Measurements from ENCODE around the gene SPINT3.
"Not testable (repeated sequence)": the region's sequence is repeated elsewhere in the genome, so short reads cannot be mapped to it uniquely, and the experiment has no call there.

Gene SPINT3

GRCh38 chr20:45479822-45480221 is 35.6 kb downstream of the SPINT3 start:
- H3K27ac Mint-ChIP-seq = no peak overlapping the region
- H3K9me3 Mint-ChIP-seq = no peaks in the 10 kb centered on the region
- no peak for ATAC-seq
- H3K4me1 Mint-ChIP-seq = no peaks in the 10 kb centered on the region
- H3K36me3 Mint-ChIP-seq = no peaks in the 10 kb centered on the region
- H3K4me3 Mint-ChIP-seq = no peak overlapping the region
- H3K27me3 Mint-ChIP-seq = peaks cover 60% of the 10 kb centered on the region

- ATAC-seq, H3K4me3 Mint-ChIP-seq, H3K27ac Mint-ChIP-seq, H3K4me1 Mint-ChIP-seq, H3K36me3 Mint-ChIP-seq, H3K9me3 Mint-ChIP-seq: not testable (repeated sequence)
- H3K27me3 Mint-ChIP-seq = peaks cover 44% of the 10 kb centered on the region
Measured at GRCh38 chr20:45477530-45478148, 37.8 kb downstream of the SPINT3 start.

- not testable (repeated sequence) for H3K4me3 Mint-ChIP-seq
Measured at GRCh38 chr20:45472286-45472685, 43.1 kb downstream of the SPINT3 start.

GRCh38 chr20:45470937-45471336 is 44.5 kb downstream of the SPINT3 start:
- peak overlapping the region; percentile 59 for H3K4me3 Mint-ChIP-seq
- H3K9me3 Mint-ChIP-seq = no peaks in the 10 kb centered on the region
- H3K27me3 Mint-ChIP-seq = peaks cover 42% of the 10 kb centered on the region
- H3K4me1 Mint-ChIP-seq = peaks cover 20% of the 10 kb centered on the region
- H3K27ac Mint-ChIP-seq = no peak overlapping the region
- peak; percentile 14 for ATAC-seq
- no peaks in the 10 kb centered on the region for H3K36me3 Mint-ChIP-seq

More at GRCh38 chr20:45472286-45472685, 43.1 kb downstream of the SPINT3 start:
- peaks cover 42% of the 10 kb centered on the region for H3K27me3 Mint-ChIP-seq
- not testable (repeated sequence) for ATAC-seq, H3K36me3 Mint-ChIP-seq, H3K27ac Mint-ChIP-seq, H3K9me3 Mint-ChIP-seq
- H3K4me1 Mint-ChIP-seq = peaks cover 20% of the 10 kb centered on the region

- Mint-ChIP-seq H3K4me1 (peaks cover 20% of the 10 kb centered on the region), H3K27me3 (peaks cover 42% of the 10 kb centered on the region)
Measured at GRCh38 chr20:45470262-45470931, 45.0 kb downstream of the SPINT3 start.

GRCh38 chr20:45469336-45470261 is 45.8 kb downstream of the SPINT3 start, which contains the start of gene WFDC2:
Gene WFDC2 (plus strand): TSS chr20:45469753. CDS start chr20:45469782, 29 bp downstream.
- Mint-ChIP-seq H3K4me3 (peak within 1 kb of the TSS; percentile 59), H3K4me1 (peaks cover 20% of the 10 kb centered on the region), H3K9me3 (no peaks in the 10 kb centered on the region), H3K36me3 (no peaks in the 10 kb centered on the region), H3K27me3 (peaks cover 42% of the 10 kb centered on the region), H3K27ac (peak within 1 kb of the TSS; percentile 57)
- peak; percentile 61 for ATAC-seq

More at GRCh38 chr20:45470262-45470931, 45.0 kb downstream of the SPINT3 start:
- Mint-ChIP-seq H3K9me3 (no peaks in the 10 kb centered on the region), H3K4me3 (peak overlapping the region; percentile 59), H3K36me3 (no peaks in the 10 kb centered on the region), H3K27ac (peak overlapping the region; percentile 57)
- peak; percentile 71 for ATAC-seq

- Mint-ChIP-seq H3K27me3 (peaks cover 42% of the 10 kb centered on the region), H3K36me3 (no peaks in the 10 kb centered on the region), H3K9me3 (no peaks in the 10 kb centered on the region), H3K27ac (no peak overlapping the region), H3K4me1 (peaks cover 20% of the 10 kb centered on the region), H3K4me3 (no peak overlapping the region)
- no peak for ATAC-seq
Measured at GRCh38 chr20:45467861-45468260, 47.6 kb downstream of the SPINT3 start.

GRCh38 chr20:45467172-45467571 is 48.2 kb downstream of the SPINT3 start:
- no peak overlapping the region for H3K27ac Mint-ChIP-seq
- peaks cover 20% of the 10 kb centered on the region for H3K4me1 Mint-ChIP-seq
- peaks cover 42% of the 10 kb centered on the region for H3K27me3 Mint-ChIP-seq
- no peak for ATAC-seq
- no peak overlapping the region for H3K4me3 Mint-ChIP-seq
- no peaks in the 10 kb centered on the region for H3K36me3 Mint-ChIP-seq
- H3K9me3 Mint-ChIP-seq = no peaks in the 10 kb centered on the region

GRCh38 chr20:45465491-45466266 is 49.7 kb downstream of the SPINT3 start:
- Mint-ChIP-seq H3K4me1 (peaks cover 11% of the 10 kb centered on the region), H3K27me3 (peaks cover 30% of the 10 kb centered on the region), H3K9me3 (no peaks in the 10 kb centered on the region), H3K27ac (no peak overlapping the region), H3K4me3 (no peak overlapping the region), H3K36me3 (no peaks in the 10 kb centered on the region)
- ATAC-seq = no peak

- H3K9me3 Mint-ChIP-seq = no peaks in the 10 kb centered on the region
- no peaks in the 10 kb centered on the region for H3K4me1 Mint-ChIP-seq
- H3K27ac Mint-ChIP-seq = no peak overlapping the region
- H3K4me3 Mint-ChIP-seq = no peak overlapping the region
- peaks cover 10% of the 10 kb centered on the region for H3K27me3 Mint-ChIP-seq
- no peak for ATAC-seq
- H3K36me3 Mint-ChIP-seq = no peaks in the 10 kb centered on the region
Measured at GRCh38 chr20:45463709-45464108, 51.7 kb downstream of the SPINT3 start.

- H3K36me3 Mint-ChIP-seq = no peaks in the 10 kb centered on the region
- no peaks in the 10 kb centered on the region for H3K9me3 Mint-ChIP-seq
- H3K27me3 Mint-ChIP-seq = peaks cover 2% of the 10 kb centered on the region
- H3K27ac Mint-ChIP-seq = no peak overlapping the region
- no peak for ATAC-seq
- H3K4me3 Mint-ChIP-seq = no peak overlapping the region
- no peaks in the 10 kb centered on the region for H3K4me1 Mint-ChIP-seq
Measured at GRCh38 chr20:45462711-45463509, 52.5 kb downstream of the SPINT3 start.
